ENCODE measurements around the gene NKD2.

DNA sequence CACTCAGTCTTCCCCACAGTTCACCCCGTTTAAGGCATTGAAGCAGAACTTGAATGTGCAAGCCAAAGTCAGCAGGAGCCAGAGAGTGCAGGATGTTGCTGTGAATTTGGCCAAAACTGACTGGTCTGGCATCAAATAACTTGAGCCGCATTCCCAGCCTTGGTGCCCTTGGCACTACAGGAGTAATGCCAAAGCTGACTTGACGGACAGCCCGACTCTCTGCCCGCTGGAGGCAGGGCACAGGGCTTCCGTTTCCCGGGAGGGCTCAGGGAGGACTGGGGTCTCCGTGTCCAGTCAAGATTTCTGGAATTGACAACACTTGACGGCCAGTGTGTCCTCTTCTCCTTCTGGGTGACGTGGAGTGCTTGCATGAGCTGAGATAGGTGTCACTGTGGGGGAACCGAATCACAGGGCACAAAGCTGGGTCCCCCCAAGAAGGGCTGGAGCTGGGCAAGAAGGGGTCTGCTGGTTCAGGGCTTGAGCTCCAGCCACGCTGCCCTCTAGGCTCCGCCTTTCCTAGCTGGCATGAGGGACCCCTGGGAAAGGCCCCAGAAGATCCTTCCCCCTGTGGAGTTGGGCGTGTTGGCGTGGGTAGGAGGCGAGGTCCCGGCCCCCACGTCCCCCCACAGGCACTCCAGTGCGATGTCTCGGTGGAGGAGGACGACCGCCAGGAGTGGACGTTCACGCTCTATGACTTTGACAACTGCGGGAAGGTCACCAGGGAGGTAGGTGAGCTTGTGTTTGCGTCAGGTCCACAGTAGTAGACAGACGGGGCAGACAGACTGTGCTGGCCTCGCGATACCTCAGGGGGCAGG, 25.2 kb downstream of the NKD2 start:
- TF ChIP-seq, protein P1, sequence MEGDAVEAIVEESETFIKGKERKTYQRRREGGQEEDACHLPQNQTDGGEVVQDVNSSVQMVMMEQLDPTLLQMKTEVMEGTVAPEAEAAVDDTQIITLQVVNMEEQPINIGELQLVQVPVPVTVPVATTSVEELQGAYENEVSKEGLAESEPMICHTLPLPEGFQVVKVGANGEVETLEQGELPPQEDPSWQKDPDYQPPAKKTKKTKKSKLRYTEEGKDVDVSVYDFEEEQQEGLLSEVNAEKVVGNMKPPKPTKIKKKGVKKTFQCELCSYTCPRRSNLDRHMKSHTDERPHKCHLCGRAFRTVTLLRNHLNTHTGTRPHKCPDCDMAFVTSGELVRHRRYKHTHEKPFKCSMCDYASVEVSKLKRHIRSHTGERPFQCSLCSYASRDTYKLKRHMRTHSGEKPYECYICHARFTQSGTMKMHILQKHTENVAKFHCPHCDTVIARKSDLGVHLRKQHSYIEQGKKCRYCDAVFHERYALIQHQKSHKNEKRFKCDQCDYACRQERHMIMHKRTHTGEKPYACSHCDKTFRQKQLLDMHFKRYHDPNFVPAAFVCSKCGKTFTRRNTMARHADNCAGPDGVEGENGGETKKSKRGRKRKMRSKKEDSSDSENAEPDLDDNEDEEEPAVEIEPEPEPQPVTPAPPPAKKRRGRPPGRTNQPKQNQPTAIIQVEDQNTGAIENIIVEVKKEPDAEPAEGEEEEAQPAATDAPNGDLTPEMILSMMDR (IDR thresholded peaks at IDR 0.05): no peak
- TF ChIP-seq, protein P2, sequence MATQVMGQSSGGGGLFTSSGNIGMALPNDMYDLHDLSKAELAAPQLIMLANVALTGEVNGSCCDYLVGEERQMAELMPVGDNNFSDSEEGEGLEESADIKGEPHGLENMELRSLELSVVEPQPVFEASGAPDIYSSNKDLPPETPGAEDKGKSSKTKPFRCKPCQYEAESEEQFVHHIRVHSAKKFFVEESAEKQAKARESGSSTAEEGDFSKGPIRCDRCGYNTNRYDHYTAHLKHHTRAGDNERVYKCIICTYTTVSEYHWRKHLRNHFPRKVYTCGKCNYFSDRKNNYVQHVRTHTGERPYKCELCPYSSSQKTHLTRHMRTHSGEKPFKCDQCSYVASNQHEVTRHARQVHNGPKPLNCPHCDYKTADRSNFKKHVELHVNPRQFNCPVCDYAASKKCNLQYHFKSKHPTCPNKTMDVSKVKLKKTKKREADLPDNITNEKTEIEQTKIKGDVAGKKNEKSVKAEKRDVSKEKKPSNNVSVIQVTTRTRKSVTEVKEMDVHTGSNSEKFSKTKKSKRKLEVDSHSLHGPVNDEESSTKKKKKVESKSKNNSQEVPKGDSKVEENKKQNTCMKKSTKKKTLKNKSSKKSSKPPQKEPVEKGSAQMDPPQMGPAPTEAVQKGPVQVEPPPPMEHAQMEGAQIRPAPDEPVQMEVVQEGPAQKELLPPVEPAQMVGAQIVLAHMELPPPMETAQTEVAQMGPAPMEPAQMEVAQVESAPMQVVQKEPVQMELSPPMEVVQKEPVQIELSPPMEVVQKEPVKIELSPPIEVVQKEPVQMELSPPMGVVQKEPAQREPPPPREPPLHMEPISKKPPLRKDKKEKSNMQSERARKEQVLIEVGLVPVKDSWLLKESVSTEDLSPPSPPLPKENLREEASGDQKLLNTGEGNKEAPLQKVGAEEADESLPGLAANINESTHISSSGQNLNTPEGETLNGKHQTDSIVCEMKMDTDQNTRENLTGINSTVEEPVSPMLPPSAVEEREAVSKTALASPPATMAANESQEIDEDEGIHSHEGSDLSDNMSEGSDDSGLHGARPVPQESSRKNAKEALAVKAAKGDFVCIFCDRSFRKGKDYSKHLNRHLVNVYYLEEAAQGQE (IDR thresholded peaks at IDR 0.05; ENCODE audit: insufficient read depth in 1 of 2, low read depth in 2 of 2, low read length in 1 of 2): no peak
- TF ChIP-seq POLR2AphosphoS5 (IDR thresholded peaks at IDR 0.05; ENCODE audit: low read depth, low read length): no peak

Measured in Panc1 (cell line).